Keratinocyte (primary cell): ENCODE measurements around the gene PRDX2. TPM values are rescaled to one million over a fixed set of nuclear protein-coding genes. Genes with fewer than 3 reads are reported as not detected.
A peak's percentile ranks its signal among the peaks of the same experiment; 100 is the strongest.

Experiments
- DNase-seq: peaks from one replicate; pipeline ENCODE4 v3.0.0-alpha.2; 2011; ENCODE audit warnings: low read depth, missing footprints, low spot score
- FAIRE-seq: peaks from 2 replicates; lab custom pipeline; 2011; peaks lifted over from hg19 to GRCh38; lab: Jason Lieb, UNC
- H2AFZ ChIP-seq: 2 replicates; pipeline ENCODE4 v1.6.0; 2012; ENCODE audit warnings: low read length, control low read depth, inconsistent platforms; ENCODE audit not compliant: control insufficient read depth
- H3K27ac ChIP-seq: 2 replicates; pipeline ENCODE4 v1.5.1; 2011; ENCODE audit warnings: low read length; ENCODE audit not compliant: control insufficient read depth, insufficient read depth
- H3K27me3 ChIP-seq: 3 replicates; pipeline ENCODE4 v1.6.0; 2011; ENCODE audit warnings: low read length; ENCODE audit not compliant: control insufficient read depth, insufficient read depth; ENCODE audit errors: extremely low read depth
- H3K36me3 ChIP-seq, 2 experiments: 2 replicates in 1 of 2; 3 replicates in 1 of 2; pipeline ENCODE4 v1.5.1; 2011; ENCODE audit warnings: low read length in 2 of 2, mild to moderate bottlenecking in 1 of 2; ENCODE audit not compliant: control insufficient read depth in 2 of 2, insufficient read depth in 2 of 2; ENCODE audit errors: extremely low read depth in 1 of 2
- H3K4me1 ChIP-seq: 3 replicates; pipeline ENCODE4 v1.5.1; 2011; ENCODE audit warnings: low read length; ENCODE audit not compliant: control insufficient read depth, insufficient read depth; ENCODE audit errors: extremely low read depth
- H3K4me2 ChIP-seq: 3 replicates; pipeline ENCODE4 v1.6.0; 2011; ENCODE audit warnings: low read depth, low read length; ENCODE audit not compliant: control insufficient read depth, insufficient read depth; ENCODE audit errors: extremely low read depth
- H3K4me3 ChIP-seq, 3 experiments: fragments of 200-600 bp in 1 of 3; sonication (generic) in 1 of 3; 2 replicates in 2 of 3; 3 replicates in 1 of 3; pipeline ENCODE4 v1.5.1; 2011 to 2016; ENCODE audit warnings: low read length in 3 of 3, mild to moderate bottlenecking in 3 of 3, control low read depth in 2 of 3, inconsistent platforms in 1 of 3, low read depth in 1 of 3, mixed read lengths in 1 of 3, mixed run types in 1 of 3, moderate library complexity in 1 of 3; ENCODE audit not compliant: control insufficient read depth in 2 of 3, insufficient read depth in 2 of 3; ENCODE audit errors: extremely low read depth in 1 of 3
- H3K79me2 ChIP-seq: 2 replicates; pipeline ENCODE4 v1.6.0; 2012; ENCODE audit warnings: low read length; ENCODE audit not compliant: control insufficient read depth, insufficient read depth
- H3K9ac ChIP-seq: 3 replicates; pipeline ENCODE4 v1.6.0; 2011; ENCODE audit warnings: low read length; ENCODE audit not compliant: control insufficient read depth, insufficient read depth; ENCODE audit errors: extremely low read depth
- H3K9me1 ChIP-seq: 3 replicates; pipeline ENCODE4 v1.6.0; 2011; ENCODE audit warnings: low read length; ENCODE audit not compliant: control insufficient read depth, insufficient read depth; ENCODE audit errors: extremely low read depth
- H3K9me3 ChIP-seq: 2 replicates; pipeline ENCODE4 v1.5.1; 2012; ENCODE audit warnings: low read depth, low read length; ENCODE audit not compliant: control insufficient read depth
- H4K20me1 ChIP-seq: 3 replicates; pipeline ENCODE4 v1.6.0; 2011; ENCODE audit warnings: low read length; ENCODE audit not compliant: control insufficient read depth, insufficient read depth; ENCODE audit errors: extremely low read depth
- CTCF ChIP-seq, 3 experiments: IDR thresholded peaks in 1 of 3; conservative IDR thresholded peaks in 1 of 3; optimal IDR thresholded peaks in 1 of 3; 2 replicates in 2 of 3; 3 replicates in 1 of 3; pipeline versions ENCODE3 to v1.5.1; 2011; ENCODE audit warnings: low read length in 3 of 3, mild to moderate bottlenecking in 3 of 3, moderate library complexity in 2 of 3, control low read depth in 1 of 3, inconsistent platforms in 1 of 3; ENCODE audit not compliant: insufficient read depth in 2 of 3; ENCODE audit errors: extremely low read depth in 1 of 3
- EZH2 ChIP-seq: IDR thresholded peaks from one replicate; pipeline ENCODE4 v1.6.1; 2012; ENCODE audit warnings: inconsistent platforms, mild to moderate bottlenecking, low read length, moderate library complexity
- dilution Hi-C: fragments of 300-500 bp; cut with MboI; formaldehyde crosslinking; loops from one replicate; pipeline ENCODE4 v1.7.0; 2020; ENCODE audit warnings: low sequenced_read_pairs; ENCODE audit not compliant: extremely low pct_ligation_motif_present
- polyA plus RNA-seq, 5 experiments: library from polyadenylated mRNA; depleted of rRNA in 3 of 5; stranded (reverse) in 3 of 5; stranded (forward) in 1 of 5; unstranded in 1 of 5; fragments of >200 nt; gene quantifications; 1 replicate in 1 of 5; 2 replicates in 3 of 5; 3 replicates in 1 of 5; pipeline versions ENCODE4 v1.2.1 to v1.2.3, GENCODE V29; 2011 to 2012; ENCODE audit warnings: missing spikeins in 2 of 5, low read depth in 1 of 5, low replicate concordance in 1 of 5

Gene PRDX2
- polyA plus RNA-seq, 1 donor (not counting 4 experiments of a cell fraction or from before 2014, with no cell fraction given), result 154 TPM

GRCh38 chr19:12751635-12752034, 50.0 kb downstream of the PRDX2 start, which contains the start of gene BEST2:
BEST2 (plus strand) TSS chr19:12751791; CDS start chr19:12752593, 802 bp downstream.
- Histone ChIP-seq H3K4me2 (peak within 1 kb of the TSS; percentile 87), H3K79me2 (no peaks in the 10 kb centered on the region), H3K27ac (no peak within 1 kb of the TSS), H3K4me1 (peaks cover 21% of the 10 kb centered on the region), H4K20me1 (no peaks in the 10 kb centered on the region), H3K9ac (no peak within 1 kb of the TSS), H3K9me3 (no peaks in the 10 kb centered on the region), H3K27me3 (peaks cover 24% of the 10 kb centered on the region), H2AFZ (no peak within 1 kb of the TSS), H3K36me3 (peaks cover 7% of the 10 kb centered on the region in 2 experiments), H3K9me1 (no peaks in the 10 kb centered on the region), H3K4me3 (no peak within 1 kb of the TSS)
- no peak for FAIRE-seq
- TF ChIP-seq EZH2, result no peak
- no peak for TF ChIP-seq CTCF (optimal IDR thresholded peaks at IDR 0.05 in 1 of 3, IDR thresholded peaks at IDR 0.05 in 1 of 3, conservative IDR thresholded peaks at IDR 0.05 in 1 of 3; ENCODE audit: extremely low read depth in 1 of 3, insufficient read depth in 2 of 3, low read length in 3 of 3)
- DNase-seq, result no peak
- dilution Hi-C loops, result no loop called here

DNA sequence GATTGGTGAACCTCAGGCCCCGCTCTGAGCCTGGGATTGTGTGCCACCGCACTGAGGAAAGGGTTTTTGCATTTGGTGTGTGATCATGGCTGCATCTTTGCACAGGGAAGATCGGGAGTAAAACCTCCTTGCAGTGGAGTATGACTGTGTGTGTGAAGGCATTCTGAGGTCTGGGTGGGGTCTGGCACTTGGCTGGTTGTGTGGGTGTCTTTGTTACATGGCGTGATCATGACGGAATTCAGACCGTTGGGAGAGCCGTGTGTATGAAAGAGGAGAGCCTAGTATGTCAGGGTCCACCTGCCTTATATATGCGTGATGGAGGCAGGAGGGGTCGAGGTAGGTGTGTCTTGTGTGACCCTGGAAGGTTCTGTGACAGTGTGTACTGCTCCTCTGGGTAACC, 50.7 kb downstream of the PRDX2 start:
- no peaks in the 10 kb centered on the region for H3K9me1 ChIP-seq
- peaks cover 21% of the 10 kb centered on the region for H3K4me1 ChIP-seq
- peaks cover 24% of the 10 kb centered on the region for H3K27me3 ChIP-seq
- no peak overlapping the region for H3K4me3 ChIP-seq
- FAIRE-seq (no peak), DNase-seq (no peak)
- no peaks in the 10 kb centered on the region for H4K20me1 ChIP-seq
- no peaks in the 10 kb centered on the region for H3K9me3 ChIP-seq
- H2AFZ ChIP-seq, result no peak overlapping the region
- dilution Hi-C loops, result no loop called here
- TF ChIP-seq CTCF (optimal IDR thresholded peaks at IDR 0.05 in 1 of 3, IDR thresholded peaks at IDR 0.05 in 1 of 3, conservative IDR thresholded peaks at IDR 0.05 in 1 of 3; ENCODE audit: extremely low read depth in 1 of 3, insufficient read depth in 2 of 3, low read length in 3 of 3), result no peak
- no peak for TF ChIP-seq EZH2
- no peak overlapping the region for H3K27ac ChIP-seq
- H3K9ac ChIP-seq, result no peak overlapping the region
- H3K4me2 ChIP-seq, result peak overlapping the region; percentile 87
- H3K79me2 ChIP-seq, result no peaks in the 10 kb centered on the region
- peaks cover 7 to 14% of the 10 kb centered on the region in 2 experiments for H3K36me3 ChIP-seq
